GM19455 (cell line): ENCODE data around the gene TBC1D5.

Experiments
- ATAC-seq: cut with Tn5 transposase; IDR thresholded peaks from one replicate; pipeline ENCODE4 v1.9.1; 2021; ENCODE audit not compliant: unreplicated experiment

The TBC1D5 gene

DNA sequence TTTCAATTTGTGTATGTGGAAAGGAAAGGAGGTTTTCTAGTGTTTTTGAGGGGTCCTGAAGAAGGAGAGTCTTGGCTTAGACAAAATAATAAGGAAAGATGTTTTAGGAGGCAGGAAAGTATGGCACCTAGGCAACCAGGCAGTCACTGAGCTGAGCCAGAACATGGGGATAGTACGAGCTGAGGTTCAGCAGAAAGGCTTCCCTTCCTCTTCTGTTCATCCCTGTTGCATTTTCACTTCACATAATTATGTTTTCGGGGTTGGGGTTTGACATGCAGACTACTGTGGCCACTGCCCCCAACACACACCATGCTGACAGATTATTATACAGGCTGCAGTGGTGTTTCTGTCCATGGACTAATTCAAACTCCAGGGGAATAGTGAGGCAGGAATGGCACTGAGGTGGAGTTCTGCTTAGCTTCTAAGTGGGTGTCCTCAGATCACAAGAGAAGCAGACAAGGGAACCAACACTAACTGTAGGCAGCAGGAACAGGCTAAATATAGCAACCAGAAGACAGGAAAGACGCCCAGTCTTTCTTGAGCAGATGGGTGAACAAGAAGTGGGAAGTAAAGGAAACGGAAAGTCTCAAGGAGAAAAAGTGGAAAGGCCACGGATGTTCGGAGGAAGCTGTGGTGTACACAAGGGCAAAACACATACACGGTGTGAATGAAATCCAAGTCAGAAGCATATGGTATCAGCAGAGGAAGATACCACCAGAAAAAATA lies 551.9 kb downstream of the TBC1D5 start:
- no peak for ATAC-seq

DNA sequence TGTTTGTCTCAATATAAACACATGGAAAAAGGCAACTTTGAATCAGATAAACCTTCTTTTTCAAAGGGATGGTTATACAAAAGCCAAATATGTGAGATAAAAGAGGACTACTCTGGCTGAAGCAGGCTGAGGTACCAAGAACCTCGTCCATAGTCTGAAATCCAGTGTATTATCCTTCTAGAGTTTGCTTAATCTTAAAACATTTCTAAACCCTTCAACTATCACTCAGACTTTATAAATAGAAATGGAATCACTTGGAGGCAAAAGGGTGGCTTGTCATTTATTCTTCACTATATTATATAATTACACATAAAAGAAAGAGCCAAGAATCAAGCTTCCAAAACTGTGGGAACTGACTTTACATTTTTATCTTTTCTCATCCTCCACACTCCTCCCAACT lies 554.1 kb downstream of the TBC1D5 start:
- ATAC-seq = no peak

DNA sequence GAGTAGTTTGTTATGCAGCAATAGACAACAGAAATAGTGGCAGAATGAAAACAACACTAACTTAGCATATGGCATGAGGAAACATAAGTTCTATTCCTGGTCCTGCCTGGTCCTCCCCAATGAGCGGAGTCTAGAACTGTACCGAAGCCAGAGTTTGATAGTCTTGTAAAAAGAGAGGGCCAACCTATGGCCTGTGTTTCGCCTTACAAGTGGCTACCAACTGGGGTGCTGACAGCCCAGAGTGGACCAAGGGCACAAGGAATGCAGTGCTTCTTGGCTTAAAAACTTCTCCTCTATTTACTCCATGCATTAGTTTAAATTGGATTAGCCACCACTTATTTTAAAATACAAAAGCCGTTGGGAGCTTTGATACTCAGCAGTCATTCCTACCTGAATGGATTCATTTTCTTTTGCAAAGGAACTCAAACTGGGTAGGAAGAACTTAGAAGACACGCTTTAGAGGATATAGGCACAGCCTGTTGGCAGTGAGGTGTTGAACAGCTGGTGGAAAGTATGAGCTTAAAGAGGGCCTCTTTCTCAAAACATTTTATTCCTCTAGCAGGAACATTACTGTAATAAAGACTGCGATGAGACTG lies 554.7 kb downstream of the TBC1D5 start:
- no peak for ATAC-seq

DNA sequence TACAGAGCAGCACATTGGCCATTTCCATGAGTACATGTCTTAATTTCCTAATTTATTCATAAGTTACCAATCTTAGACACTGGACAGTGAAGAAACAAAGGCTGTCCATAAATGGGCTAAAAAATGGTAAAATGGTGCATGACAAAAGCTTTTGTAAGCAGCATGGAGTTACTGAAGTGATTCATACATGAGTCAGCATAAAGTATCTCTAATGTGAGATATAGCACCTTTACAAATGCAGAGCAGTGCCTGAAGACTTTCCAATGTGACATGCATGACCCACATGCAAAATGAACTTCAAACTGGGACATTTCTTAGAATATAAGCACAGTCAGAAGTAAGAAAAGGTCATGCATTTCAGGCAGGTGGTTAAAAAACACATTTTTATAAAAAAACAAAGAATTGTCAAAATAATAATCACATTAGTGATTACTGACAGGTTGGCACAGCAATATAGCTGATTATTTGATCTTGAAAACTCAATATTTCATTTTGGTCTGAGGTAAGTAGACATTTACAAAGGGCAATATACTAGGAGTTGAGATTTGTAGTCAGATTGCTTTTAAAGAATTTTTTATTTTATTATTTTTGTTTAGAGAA lies 558.4 kb downstream of the TBC1D5 start:
- no peak for ATAC-seq

DNA sequence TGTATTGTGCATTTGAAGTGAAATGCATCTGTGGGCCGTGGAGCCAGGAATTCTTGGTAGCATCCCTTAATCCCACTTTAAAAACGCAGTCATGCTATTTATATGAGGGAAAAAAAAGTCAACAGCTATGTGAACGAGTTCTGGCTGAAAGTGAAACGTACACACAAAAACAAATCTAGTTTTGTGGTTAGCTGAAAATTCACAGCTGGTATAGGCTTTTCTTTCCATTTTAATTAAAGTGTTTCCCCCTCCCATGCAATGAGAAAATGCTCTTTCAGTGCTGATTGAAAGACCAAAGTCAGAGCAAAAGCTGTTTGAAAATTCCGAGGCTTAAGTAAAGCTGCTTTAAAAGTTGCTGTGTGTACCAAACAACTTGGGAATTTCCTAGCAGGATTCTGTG lies 560.3 kb downstream of the TBC1D5 start:
- ATAC-seq = peak; percentile 65

DNA sequence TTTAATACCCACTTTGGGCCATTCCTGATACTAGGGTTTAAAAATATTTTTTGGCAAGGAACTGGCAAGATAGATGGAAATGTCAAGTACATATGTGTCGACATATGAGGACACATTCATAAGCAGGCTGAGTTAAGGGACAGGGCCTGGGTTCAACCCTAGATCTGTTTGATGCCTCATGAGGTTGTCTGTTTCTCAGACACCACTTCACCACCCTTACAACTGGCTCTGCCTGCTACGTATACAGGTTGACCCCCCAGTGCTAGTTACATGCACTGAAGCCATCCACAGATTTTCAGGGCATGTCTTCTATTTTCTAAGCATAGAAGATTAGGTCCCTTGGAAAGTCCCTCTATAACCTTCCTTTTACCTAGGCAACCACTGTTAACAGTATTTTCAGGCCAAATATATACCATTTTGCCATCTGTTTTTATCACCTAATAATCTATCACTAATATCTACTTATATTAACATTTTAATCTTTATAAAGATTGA lies 561.0 kb downstream of the TBC1D5 start:
- ATAC-seq = no peak

DNA sequence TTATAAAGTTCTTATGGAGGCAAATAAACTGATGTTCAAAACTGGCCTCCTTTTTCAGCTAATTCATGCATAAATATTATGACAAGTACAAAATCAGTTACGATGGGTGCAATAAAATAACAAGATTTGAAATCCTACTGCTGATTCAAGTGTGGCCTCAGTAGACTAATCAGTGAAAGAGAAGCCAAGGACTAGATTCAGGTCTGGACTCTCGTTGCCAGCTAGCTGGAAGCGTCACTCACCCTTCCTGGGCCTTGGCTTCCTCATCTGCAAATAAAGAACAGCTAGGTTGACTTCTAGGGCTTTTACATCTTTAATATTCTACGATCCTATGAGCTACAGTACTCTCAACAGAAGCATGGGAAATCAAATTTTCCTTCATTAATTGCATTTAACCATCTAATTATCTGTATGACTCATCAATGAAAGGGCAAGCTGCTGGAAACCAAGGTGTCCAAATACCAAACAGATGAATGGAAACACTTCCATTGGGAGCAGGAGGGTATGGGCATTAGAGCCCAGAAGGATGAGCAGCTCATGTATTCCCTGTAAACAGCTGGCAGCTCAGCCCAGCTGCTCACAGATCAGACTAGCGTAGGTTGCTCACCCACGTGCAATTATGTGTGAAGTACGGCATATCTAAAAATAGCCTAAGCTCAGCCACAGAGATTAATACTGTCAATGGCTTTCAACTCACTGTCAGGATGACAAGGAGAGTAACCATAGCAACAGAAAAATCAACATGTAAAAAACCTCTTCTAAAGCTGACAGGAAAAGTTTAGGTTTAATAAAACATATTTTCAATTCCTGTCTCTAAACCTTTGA lies 562.8 kb downstream of the TBC1D5 start:
- ATAC-seq = no peak

DNA sequence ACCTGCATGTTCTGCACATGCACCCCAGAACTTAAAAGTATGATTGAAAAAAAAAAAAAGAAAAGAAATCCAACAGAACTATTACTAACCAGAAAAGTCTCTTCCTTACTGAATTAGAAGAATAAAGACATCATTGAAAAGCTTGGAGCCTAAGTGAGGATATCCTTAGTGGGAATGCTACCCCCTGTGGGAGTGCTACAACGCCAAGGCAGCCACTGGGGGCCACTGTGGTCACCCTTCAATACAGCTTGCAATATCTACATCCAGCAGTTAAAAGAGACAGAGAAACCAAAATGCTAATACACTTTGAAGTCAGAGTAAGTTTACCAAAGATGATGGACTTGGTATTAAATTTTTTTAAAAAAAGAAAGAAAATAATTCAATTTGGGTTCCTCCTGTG lies 565.7 kb downstream of the TBC1D5 start:
- no peak for ATAC-seq

DNA sequence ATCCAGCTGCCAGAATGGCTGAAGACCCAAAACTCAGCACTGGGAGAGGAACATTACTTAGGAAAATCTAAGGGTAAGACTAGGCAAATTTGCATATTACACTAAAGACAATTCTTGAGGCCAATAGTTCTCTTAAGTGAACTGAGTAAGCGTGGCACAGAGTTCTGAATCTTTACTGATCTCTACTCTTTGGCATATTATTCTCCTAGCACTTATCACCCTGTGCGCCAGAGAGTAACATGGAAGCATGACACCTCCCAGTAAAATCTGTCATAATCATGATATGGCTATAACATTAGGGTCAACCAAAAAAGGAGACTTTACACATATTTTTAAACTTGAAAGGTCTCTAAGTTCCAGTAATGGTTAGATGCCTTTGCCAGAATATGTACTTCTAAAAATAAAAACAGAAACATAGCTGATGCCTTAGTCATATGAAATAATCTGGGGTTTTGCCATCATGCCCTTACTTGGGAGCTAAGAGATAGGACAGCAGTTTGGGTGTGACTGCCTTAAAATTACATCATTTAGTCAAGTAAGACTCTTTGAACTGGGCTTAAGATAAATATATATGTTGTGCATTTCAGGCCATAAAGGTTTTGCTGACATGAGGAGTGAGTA lies 567.1 kb downstream of the TBC1D5 start:
- ATAC-seq = no peak

DNA sequence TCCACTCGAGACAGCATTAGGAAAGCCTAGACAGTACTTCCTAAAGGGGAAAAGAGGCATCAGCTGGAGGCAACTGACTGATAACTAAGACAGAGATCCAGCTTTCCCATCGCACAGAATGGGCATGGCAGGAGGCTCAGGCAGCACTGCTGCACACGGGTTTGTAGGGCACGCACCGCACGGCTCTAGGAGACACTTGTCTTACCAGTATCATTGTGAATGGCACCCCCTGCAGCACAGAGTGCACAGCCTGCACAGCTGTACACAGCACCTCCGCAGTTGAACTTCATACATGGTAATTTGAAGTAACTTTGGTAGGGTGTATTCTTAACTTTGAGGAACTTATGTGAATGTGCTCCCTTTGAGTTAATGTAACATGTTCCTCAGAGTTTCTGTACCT lies 576.1 kb downstream of the TBC1D5 start:
- ATAC-seq = no peak

DNA sequence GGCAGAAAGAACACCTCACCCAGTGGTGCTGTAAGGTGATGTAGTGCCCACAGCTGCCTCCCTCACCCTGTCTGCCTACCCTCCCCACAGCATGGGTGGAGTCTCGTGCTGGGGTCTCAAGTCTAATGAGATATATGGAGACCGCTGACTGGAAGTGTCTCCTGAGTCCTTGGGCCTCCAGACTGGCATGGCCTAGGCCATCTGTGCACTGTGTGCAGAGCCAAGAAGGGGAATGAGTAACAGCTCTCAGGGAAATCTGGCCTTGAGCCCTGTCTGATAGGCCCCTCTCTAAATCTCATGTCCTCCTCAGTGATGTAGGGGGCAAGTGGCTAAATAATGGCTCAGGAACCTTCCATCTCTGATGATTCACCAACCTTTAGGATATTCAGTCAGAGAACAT lies 580.3 kb downstream of the TBC1D5 start:
- ATAC-seq = no peak

DNA sequence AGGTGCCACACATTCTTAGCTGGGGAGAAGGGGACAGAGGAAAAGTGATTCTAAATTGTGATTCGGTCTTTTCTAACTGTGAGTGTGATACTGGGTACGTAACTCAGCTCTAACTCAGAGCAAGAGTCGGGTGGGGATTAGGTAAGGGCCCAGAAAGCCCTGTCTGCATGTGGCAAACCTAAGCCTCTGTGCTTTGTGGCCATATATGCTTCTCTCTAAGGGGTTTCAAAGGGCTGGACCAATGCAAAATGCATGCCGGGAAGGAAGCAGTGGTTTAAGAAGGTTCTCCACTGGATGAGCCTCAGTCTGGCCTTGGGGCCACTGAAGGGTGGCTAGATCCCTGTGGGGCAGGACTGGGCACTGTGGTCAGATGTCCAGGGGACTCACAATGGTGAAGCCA lies 581.8 kb downstream of the TBC1D5 start:
- ATAC-seq = no peak

DNA sequence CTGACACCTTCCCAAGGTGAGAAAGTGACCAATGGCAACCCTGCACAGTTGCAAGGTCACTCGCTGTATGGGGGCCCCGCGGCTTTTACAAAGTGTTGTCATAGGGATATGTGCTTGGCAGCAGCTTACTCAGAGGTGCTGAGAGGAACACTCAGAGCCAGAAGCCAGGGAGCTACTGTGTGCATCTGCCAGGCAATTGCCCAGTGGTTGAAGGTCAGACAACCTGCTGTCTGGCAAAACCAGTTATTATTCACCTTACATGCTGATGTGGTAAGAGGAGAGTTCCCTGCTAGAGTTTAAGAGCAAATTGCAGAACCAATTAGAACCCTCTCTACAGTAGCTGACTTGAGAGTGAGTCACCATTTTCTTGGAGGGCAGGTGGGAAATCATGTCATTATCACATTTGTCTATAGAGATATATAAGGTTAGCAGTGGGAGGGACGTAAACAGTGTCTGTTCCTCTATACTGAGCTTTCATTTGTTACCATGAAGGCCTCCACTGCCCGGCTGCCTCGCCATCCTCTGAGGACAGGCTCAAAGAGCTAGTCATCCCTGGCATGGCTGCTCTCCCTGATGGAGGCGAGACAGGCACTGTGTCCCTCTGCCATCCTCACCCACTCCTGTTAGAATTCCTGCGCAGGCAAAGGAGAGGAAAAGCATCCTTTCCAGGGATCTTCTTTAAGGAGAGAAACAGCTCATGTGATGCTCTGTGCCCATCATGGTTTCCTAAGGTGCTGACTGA lies 583.3 kb downstream of the TBC1D5 start:
- no peak for ATAC-seq

DNA sequence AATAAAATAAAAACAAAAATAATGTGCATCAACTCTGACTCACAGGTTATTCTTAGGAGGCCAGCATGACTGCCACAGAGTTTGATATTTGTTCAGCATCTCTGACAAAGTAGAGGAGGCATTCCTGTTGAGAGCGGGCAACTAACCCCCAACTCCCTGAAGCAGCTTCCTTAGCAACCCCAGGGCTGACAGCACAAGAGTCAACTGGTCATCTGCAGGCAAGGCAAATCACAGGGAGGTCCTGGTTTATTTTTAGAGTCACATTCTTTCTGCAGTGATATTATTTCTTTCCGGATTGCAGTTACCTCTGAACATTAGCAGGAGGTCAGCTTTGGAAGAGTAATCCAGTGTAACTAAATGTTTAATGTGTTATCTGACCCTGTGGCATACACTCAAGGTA lies 584.7 kb downstream of the TBC1D5 start:
- no peak for ATAC-seq

DNA sequence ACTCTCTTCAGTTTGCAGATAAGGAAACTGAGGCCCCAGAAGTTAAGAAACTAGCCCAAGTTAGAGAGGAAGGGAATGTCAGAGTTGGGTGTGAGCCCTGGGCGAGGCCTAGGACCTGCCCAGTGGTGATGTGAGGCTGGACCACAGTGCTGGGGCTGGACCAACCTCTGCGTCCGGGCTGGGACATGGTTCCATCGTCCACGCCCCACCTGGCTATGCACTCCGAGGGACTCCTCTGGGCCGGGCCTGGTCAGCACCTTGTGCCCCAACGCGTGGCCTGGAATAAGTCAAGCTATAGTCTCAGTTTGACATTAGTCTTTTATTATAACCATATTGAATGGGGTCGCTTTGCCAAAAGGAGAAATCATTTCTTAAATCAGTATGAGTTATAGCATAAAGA lies 585.6 kb downstream of the TBC1D5 start:
- ATAC-seq = no peak

DNA sequence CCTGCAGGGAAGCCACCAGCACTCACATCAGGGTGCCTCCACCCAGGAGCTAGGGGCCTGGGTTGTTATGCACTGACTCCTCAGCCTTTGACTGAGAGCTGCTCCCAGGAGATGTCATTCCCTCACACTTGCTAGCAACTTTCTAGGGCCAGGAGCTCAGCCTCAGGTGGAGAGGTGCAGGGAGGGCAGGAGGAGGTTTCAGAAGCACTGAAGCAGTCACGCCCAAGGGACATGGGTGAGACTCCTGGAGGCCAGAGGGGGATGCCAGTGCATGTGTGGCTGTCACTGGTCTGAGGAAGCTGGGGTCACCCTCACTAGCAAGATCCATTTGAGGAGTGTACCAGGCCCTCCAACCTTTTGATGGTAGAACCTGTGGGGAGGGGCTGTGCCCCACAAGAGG lies 586.5 kb downstream of the TBC1D5 start:
- ATAC-seq = no peak

DNA sequence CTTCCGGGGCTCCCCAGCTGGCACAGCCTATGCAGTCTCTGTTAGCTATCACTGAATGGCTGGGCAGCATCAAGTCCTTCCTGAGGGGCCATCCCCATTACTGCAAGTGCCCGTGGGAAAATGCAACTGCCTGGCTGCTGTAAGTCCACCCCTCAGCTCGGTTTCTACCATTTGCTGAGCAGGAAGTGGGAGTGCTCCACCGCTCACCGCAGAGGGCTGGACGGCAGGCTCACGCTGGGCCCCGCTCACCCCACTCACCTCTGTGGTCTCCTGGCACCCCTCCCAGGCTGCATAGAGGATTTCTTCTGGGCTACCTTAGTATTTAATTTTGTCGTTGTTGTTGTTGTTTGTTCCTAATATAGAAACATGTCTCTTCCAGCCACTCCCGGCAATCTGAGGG lies 587.5 kb downstream of the TBC1D5 start:
- no peak for ATAC-seq

DNA sequence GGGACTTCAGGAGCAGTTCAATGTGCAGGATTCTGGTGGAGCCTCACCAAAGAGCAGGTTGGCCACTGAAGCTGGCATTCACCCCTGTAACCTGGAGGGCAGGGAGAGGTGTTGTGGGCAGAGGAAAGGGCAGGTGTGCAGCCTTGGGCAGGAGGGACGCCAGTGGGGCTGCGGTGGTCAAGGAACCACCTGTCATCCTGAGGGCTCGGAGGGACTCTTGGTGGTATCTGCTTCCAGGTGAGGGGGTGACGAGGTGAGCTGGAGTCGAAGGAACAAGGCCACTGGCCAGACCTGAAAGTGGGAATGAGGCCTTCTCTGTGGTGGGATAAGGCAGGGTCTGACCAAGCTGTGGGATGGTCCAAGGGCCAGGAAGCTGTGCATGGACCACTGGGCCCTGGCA lies 588.2 kb downstream of the TBC1D5 start:
- no peak for ATAC-seq

DNA sequence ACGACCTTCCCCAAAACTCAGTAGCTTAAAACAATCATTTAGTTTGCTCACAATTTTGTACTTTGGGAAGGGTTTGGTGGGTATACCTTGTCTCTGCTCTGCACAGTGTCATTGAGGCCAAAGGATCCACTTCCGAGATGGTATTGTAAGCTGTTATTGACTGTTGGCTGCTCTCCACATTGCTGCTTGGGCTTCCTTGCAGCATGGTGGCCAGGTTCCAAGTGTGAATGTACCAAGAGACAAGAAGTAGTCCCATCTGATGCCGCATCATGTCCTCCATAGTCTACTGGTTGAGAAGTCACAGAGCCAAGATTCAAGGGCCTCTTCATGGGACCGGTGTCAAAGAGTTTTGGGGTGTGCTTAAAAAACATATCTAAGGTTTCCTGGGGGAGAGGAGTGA lies 589.2 kb downstream of the TBC1D5 start:
- no peak for ATAC-seq

DNA sequence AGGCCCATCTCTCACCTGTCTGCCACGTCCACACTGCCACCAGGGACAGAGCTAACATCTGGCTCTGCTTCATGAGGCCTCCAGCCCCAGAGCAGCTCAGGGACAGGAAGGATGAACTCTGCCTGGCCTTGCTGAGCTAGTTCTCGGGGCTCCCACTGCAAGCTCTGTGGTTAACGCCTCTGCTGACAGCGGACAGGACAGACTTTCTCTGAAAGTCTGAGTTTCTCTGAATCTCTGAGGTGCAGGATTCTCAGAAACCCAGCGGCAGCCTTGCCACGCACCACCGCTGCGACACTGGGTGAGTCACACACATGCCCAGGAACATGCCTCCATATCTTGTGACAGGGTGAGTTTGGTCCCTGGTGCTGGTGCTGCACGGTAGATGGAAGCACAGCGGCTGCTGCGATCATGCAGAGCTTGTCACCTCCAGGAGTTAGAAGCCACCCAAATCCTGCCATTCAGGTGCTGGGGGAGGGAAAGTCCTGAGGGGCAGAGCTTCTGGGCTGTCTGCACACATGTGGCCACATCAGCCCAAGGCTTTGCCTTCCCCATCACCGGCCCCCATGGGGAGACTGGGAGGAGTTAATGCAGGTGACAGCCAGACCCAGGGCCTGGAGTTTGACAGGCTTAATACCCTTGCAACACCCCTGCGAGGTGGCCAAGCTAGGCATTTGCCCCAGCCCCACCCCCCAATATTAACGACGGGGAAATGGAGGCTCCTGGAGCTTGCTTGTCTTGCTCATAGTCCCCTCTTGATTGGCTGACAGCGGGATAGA lies 590.6 kb downstream of the TBC1D5 start:
- peak; percentile 98 for ATAC-seq
